ENCODE measurements around the gene GABBR2.

The GABBR2 gene

GRCh38 chr9:98641695-98642094 lies 67.0 kb downstream of the GABBR2 start:
- TF ChIP-seq, protein P1, sequence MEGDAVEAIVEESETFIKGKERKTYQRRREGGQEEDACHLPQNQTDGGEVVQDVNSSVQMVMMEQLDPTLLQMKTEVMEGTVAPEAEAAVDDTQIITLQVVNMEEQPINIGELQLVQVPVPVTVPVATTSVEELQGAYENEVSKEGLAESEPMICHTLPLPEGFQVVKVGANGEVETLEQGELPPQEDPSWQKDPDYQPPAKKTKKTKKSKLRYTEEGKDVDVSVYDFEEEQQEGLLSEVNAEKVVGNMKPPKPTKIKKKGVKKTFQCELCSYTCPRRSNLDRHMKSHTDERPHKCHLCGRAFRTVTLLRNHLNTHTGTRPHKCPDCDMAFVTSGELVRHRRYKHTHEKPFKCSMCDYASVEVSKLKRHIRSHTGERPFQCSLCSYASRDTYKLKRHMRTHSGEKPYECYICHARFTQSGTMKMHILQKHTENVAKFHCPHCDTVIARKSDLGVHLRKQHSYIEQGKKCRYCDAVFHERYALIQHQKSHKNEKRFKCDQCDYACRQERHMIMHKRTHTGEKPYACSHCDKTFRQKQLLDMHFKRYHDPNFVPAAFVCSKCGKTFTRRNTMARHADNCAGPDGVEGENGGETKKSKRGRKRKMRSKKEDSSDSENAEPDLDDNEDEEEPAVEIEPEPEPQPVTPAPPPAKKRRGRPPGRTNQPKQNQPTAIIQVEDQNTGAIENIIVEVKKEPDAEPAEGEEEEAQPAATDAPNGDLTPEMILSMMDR (IDR thresholded peaks at IDR 0.05; ENCODE audit: low read depth, low read length, missing control alignments): no peak
- in situ Hi-C loops (cut with HindIII; ENCODE audit: low pct_ligation_motif_present, low sequenced_read_pairs): no loop called here
- no peak overlapping the region for H3K27ac ChIP-seq
- H3K27me3 ChIP-seq (replicated peaks): no peaks in the 10 kb centered on the region
- H3K4me3 ChIP-seq (ENCODE audit: low read depth, low read length): no peak overlapping the region
- no peaks in the 10 kb centered on the region for H3K36me3 ChIP-seq (replicated peaks)
- no peak for DNase-seq

- Histone ChIP-seq H3K4me3 (ENCODE audit: low read depth, low read length) (no peak overlapping the region), H3K27me3 (replicated peaks) (no peaks in the 10 kb centered on the region), H3K27ac (no peak overlapping the region), H3K36me3 (replicated peaks) (no peaks in the 10 kb centered on the region)
- in situ Hi-C loops (cut with HindIII; ENCODE audit: low pct_ligation_motif_present, low sequenced_read_pairs): no loop called here
- TF ChIP-seq, protein P1 (IDR thresholded peaks at IDR 0.05; ENCODE audit: low read depth, low read length, missing control alignments): no peak
- DNase-seq: no peak
Observed at GRCh38 chr9:98640394-98640793, 68.3 kb downstream of the GABBR2 start.

GRCh38 chr9:98639133-98639532 lies 69.6 kb downstream of the GABBR2 start:
- in situ Hi-C loops (cut with HindIII; ENCODE audit: low pct_ligation_motif_present, low sequenced_read_pairs): no loop called here
- no peaks in the 10 kb centered on the region for H3K27me3 ChIP-seq (replicated peaks)
- H3K36me3 ChIP-seq (replicated peaks): no peaks in the 10 kb centered on the region
- TF ChIP-seq, protein P1 (IDR thresholded peaks at IDR 0.05; ENCODE audit: low read depth, low read length, missing control alignments): no peak
- no peak overlapping the region for H3K4me3 ChIP-seq (ENCODE audit: low read depth, low read length)
- DNase-seq: no peak
- no peak overlapping the region for H3K27ac ChIP-seq

DNA sequence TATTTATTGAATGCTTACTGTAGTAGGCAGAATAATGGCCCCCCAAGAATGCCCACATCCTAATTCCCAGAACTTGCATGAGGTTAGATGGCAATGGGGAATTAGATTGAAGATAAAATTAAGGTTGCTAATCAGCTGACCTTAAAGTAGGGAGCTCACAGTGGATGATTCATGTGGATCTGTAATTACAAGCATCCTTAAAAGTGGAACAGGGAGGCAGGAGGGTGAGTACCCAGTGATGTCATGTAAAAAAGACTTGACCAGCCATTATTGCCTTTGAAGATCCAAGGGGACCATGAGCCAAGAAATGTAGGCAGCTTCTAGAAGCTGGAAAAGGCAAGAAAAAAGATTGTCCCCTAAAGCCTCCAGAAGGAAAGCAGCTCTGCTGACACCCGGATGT lies 71.4 kb downstream of the GABBR2 start:
- no peak overlapping the region for H3K4me3 ChIP-seq (ENCODE audit: low read depth, low read length)
- H3K27ac ChIP-seq: no peak overlapping the region
- DNase-seq: no peak
- no peaks in the 10 kb centered on the region for H3K36me3 ChIP-seq (replicated peaks)
- no peaks in the 10 kb centered on the region for H3K27me3 ChIP-seq (replicated peaks)
- in situ Hi-C loops (cut with HindIII; ENCODE audit: low pct_ligation_motif_present, low sequenced_read_pairs): no loop called here
- TF ChIP-seq, protein P1 (IDR thresholded peaks at IDR 0.05; ENCODE audit: low read depth, low read length, missing control alignments): no peak

- H3K27ac ChIP-seq: no peak overlapping the region
- H3K36me3 ChIP-seq (replicated peaks): no peaks in the 10 kb centered on the region
- in situ Hi-C loops (cut with HindIII; ENCODE audit: low pct_ligation_motif_present, low sequenced_read_pairs): no loop called here
- DNase-seq: no peak
- TF ChIP-seq, protein P1 (IDR thresholded peaks at IDR 0.05; ENCODE audit: low read depth, low read length, missing control alignments): no peak
- no peak overlapping the region for H3K4me3 ChIP-seq (ENCODE audit: low read depth, low read length)
- no peaks in the 10 kb centered on the region for H3K27me3 ChIP-seq (replicated peaks)
Observed at GRCh38 chr9:98635374-98635773, 73.4 kb downstream of the GABBR2 start.

DNA sequence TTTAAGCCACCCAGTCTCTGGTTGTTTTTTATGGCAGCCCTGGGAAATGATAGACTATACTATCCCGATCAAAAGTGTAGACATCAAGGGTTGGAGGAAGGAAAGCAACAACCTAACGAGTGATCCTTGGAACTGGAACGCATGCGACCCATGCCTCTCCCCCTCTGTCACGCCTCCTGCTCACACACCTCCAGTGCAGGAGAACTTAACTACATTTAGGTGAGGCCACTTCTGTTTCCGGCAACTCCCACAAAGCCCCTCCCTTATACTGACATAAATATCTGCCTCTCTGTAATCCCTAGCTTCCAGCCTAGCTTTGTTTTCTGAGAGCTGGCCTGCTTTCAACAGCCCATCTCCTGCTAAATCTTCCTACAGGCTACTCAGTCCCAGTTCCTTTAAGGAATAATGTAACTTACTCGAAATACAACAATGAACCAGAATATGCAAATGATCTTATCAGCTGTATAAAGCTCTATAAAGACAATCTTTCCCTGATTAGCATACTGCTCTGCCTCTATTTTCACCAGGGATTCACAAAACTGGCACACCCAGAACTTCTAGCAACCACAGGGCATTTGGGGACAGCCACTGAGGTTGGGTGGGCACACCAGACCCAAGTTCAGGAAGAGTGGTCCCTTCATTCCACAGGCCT lies 73.9 kb downstream of the GABBR2 start:
- H3K27me3 ChIP-seq (replicated peaks): no peaks in the 10 kb centered on the region
- no peak for DNase-seq
- H3K4me3 ChIP-seq (ENCODE audit: low read depth, low read length): no peak overlapping the region
- H3K36me3 ChIP-seq (replicated peaks): no peaks in the 10 kb centered on the region
- in situ Hi-C loops (cut with HindIII; ENCODE audit: low pct_ligation_motif_present, low sequenced_read_pairs): no loop called here
- no peak overlapping the region for H3K27ac ChIP-seq
- TF ChIP-seq, protein P1 (IDR thresholded peaks at IDR 0.05; ENCODE audit: low read depth, low read length, missing control alignments): no peak

All from brain microvascular endothelial cell (primary cell).